Ovary (tissue), 9 donors: ENCODE results near the gene ATRN. TPM values are rescaled to one million over a fixed set of nuclear protein-coding genes. Genes with fewer than 3 reads are reported as not detected.

Experiments
- DNase-seq, 5 donors: peaks; one replicate each; pipeline ENCODE4 v3.0.0-alpha.2; 2019 to 2020
- H3K27ac ChIP-seq, 2 donors: fragments of 200-600 bp; one replicate each; pipeline versions ENCODE4 v1.5.1 to v1.8.0; 2019 to 2022
- H3K27me3 ChIP-seq: fragments of 200-600 bp; one replicate; pipeline ENCODE4 v1.8.0; 2022
- H3K36me3 ChIP-seq: fragments of 200-600 bp; sonication (generic); one replicate; pipeline ENCODE4 v1.5.1; 2019
- H3K4me1 ChIP-seq: one replicate; pipeline ENCODE4 v1.8.1; 2013; ENCODE audit warnings: mild to moderate bottlenecking, moderate library complexity; ENCODE audit not compliant: insufficient read depth
- H3K4me3 ChIP-seq: fragments of 200-600 bp; sonication (generic); one replicate; pipeline ENCODE4 v1.5.1; 2017
- H3K9me3 ChIP-seq, 2 donors: fragments of 200-600 bp in 1 of 2; sonication (generic) in 1 of 2; one replicate each; pipeline versions ENCODE4 v1.5.1 to v1.8.1; 2013 to 2019; ENCODE audit warnings: mild to moderate bottlenecking in 1 of 2, moderate library complexity in 1 of 2
- EP300 ChIP-seq: sonication (generic); formaldehyde crosslinking; IDR thresholded peaks from one replicate; pipeline ENCODE4 v1.6.1; 2017; ENCODE audit warnings: antibody characterized with exemption
- POLR2A ChIP-seq: fragments of 450-650 bp; IDR thresholded peaks from one replicate; pipeline ENCODE4 v1.6.1; 2017; ENCODE audit warnings: antibody characterized with exemption, mild to moderate bottlenecking, moderate library complexity
- WGBS, 3 donors: extraction: QIAGEN DNeasy Blood & Tissue Kit in 1 of 3; methylation state at CpG; one replicate each; pipeline versions ENCODE4 v1.1.5 to v1.1.7; 2013 to 2017; 5-methylcytosine and 5-hydroxymethylcytosine counted together
- intact Hi-C, 4 donors: fragments of 100-400 bp; cut with DNase I; formaldehyde crosslinking; loops; one replicate each; pipeline versions ENCODE4 v1.11.0 to v1.15.1; 2022 to 2023
- polyA plus RNA-seq, 2 donors: library from polyadenylated mRNA; stranded (reverse); fragments of 200-250 nt in 1 of 2; fragments of 350-450 nt in 1 of 2; fragmentation: Illumina TruSeq in 1 of 2; extraction: RNeasy Lipid Tissue Mini Kit (QIAGEN cat#74804) in 1 of 2; gene quantifications; one replicate each; pipeline ENCODE4 v1.2.3, GENCODE V29; 2013 to 2014
- total RNA-seq, 7 donors: library from RNA; depleted of rRNA in 2 of 7; stranded (reverse); fragments of >200 nt in 2 of 7; fragmentation: NEBNext Ultra II Directional in 3 of 7; extraction: Animal tissue kit (Norgen Biotek cat#: 25700) in 3 of 7; gene quantifications; one replicate each; pipeline versions ENCODE4 v1.1.0 to v1.2.4, GENCODE V29; 2016 to 2023
- TF ChIP-seq, protein P1 (sequence below), 3 donors: fragments of 450-650 bp in 2 of 3; fragments of 200-600 bp in 1 of 3; IDR thresholded peaks; one replicate each; pipeline versions ENCODE4 v1.5.1 to v1.8.0; 2016 to 2022; ENCODE audit warnings: antibody characterized with exemption in 3 of 3, mild to moderate bottlenecking in 1 of 3
- donor health status: DM: no; HTN: no; CAD: no; lungs with moderate emphysema.
- donor health status: DM: no; HTN: no; CAD: no.
- donor health status: Bipolar disorder and iron deficiency.
- donor health status: DM: yes; HTN: yes; CAD: no.
- donor health status: DM: no; HTN: no; CAD: no.
- donor health status: DM: yes; HTN: yes; CAD: no.

ATRN gene
- total and polyA plus RNA-seq, 9 donors = 10.3 to 46.2 (median 23.6) TPM

DNA sequence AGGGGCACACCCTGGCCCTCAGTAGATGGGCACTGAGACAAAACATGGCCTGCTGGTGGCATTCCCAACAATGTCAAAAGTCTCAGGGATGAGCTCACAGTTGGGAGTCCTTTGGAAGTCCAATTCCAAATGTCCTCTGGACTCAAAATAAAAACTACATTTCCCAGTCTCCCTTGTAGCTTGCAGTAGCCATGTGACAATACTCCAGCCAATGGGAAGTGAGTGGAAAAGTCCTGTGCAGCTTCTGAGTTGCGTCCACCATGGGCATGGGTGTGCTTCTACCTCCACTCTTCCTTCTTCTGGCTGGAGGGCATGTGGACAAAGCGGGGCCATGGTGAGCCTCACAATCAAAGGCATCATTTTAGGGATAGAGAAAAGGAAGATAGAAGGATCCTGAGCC is 216.8 kb downstream of the ATRN start:
- Histone ChIP-seq H3K9me3 (no peaks in the 10 kb centered on the region), H3K27me3 (no peaks in the 10 kb centered on the region), H3K27ac (peak overlapping the region in 1 of 2 donors; percentile 1), H3K4me3 (no peak overlapping the region), H3K4me1 (peaks cover 6% of the 10 kb centered on the region), H3K36me3 (no peaks in the 10 kb centered on the region)
- no peak for DNase-seq
- WGBS, 3 donors = 56 to 67% (median 63%) methylated on average over 2 of the region's 2 CpGs
- intact Hi-C loops = loop anchor here in 1 of 4 donors (10.0 kb wide), 1 partner anchor 77 kb away; the partner anchor contains the start of gene ADISSP
- TF ChIP-seq EP300 (no peak), POLR2A (no peak)
- TF ChIP-seq, protein P1, sequence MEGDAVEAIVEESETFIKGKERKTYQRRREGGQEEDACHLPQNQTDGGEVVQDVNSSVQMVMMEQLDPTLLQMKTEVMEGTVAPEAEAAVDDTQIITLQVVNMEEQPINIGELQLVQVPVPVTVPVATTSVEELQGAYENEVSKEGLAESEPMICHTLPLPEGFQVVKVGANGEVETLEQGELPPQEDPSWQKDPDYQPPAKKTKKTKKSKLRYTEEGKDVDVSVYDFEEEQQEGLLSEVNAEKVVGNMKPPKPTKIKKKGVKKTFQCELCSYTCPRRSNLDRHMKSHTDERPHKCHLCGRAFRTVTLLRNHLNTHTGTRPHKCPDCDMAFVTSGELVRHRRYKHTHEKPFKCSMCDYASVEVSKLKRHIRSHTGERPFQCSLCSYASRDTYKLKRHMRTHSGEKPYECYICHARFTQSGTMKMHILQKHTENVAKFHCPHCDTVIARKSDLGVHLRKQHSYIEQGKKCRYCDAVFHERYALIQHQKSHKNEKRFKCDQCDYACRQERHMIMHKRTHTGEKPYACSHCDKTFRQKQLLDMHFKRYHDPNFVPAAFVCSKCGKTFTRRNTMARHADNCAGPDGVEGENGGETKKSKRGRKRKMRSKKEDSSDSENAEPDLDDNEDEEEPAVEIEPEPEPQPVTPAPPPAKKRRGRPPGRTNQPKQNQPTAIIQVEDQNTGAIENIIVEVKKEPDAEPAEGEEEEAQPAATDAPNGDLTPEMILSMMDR (IDR thresholded peaks at IDR 0.05) = no peak

DNA sequence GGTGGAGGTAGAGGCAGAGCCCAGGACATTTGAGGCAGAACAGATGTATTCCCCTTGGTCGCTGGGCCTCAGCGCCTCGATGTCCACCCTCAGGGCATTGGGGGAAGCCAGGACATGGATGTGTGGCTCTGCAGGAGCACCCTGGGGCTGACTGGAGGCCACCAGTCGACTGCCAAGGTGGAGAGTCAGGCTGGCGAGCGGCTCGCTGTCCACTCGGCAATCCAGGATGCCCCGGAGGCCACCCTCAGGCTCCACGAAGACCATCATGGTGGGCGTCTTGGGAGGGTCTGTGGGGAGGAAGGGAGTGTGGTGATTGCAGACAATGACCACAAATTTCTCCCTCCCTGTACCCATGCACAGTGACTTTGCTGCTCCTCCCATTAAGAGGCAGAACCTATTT is 219.2 kb downstream of the ATRN start:
- Histone ChIP-seq H3K27ac (no peak overlapping the region), H3K36me3 (no peaks in the 10 kb centered on the region), H3K27me3 (no peaks in the 10 kb centered on the region), H3K9me3 (no peaks in the 10 kb centered on the region), H3K4me3 (no peak overlapping the region), H3K4me1 (peaks cover 6% of the 10 kb centered on the region)
- intact Hi-C loops = loop anchor here in 1 of 4 donors (10.0 kb wide), 1 partner anchor 75 kb away; the partner anchor contains the start of gene ADISSP
- no peak for TF ChIP-seq EP300
- TF ChIP-seq, protein P1 (IDR thresholded peaks at IDR 0.05) = no peak
- TF ChIP-seq POLR2A = no peak
- whole genome bisulfite sequencing, 3 donors = 93 to 94% (median 94%) methylated on average over 11 of the region's 11 CpGs
- no peak for DNase-seq

DNA sequence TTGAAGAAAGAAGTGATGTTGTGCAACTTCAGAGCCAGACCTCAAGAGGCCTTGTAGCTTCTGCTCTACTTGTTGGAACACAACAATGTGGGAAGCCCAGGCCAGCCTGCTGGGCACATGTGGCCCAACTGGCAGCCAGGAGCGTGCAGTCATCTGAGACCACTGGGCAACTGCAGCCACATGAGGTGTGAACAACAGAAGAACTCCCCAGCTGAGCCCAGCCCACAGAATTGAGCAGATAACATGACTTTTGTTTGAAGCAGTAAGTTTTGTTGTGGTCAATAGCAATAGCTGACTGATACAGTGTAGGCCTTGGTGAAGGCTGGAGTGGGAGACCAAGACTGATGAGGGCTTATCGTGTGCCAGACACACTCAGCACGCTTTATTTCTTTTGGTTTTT is 219.6 kb downstream of the ATRN start:
- no peak for DNase-seq
- TF ChIP-seq POLR2A (no peak), EP300 (no peak)
- TF ChIP-seq, protein P1 (IDR thresholded peaks at IDR 0.05) = no peak
- WGBS, 3 donors = 97% methylated on average over 3 of the region's 3 CpGs
- peaks cover 6% of the 10 kb centered on the region for H3K4me1 ChIP-seq
- intact Hi-C loops = no loop called here
- no peaks in the 10 kb centered on the region for H3K36me3 ChIP-seq
- H3K4me3 ChIP-seq = no peak overlapping the region
- no peaks in the 10 kb centered on the region for H3K9me3 ChIP-seq
- H3K27ac ChIP-seq = no peak overlapping the region
- no peaks in the 10 kb centered on the region for H3K27me3 ChIP-seq

DNA sequence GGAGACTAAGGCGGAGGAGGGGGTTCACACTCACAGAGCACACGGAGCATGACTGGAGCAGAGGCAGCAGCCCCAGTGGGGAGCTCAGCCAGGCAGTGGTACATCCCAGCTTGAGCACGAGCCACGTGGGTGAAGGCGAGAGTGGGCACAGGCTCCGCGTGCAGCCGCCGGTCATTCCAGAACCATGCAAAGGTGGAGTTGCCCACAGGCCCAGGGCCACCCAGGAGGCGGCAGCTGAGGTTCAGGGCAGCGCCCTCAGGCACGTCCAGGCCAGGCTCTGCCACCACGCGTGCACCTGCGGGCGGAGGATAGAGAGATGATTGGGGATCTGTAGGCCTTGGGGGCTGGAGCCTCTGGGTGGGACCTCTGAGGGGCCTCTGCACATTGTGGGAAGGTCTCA is 220.5 kb downstream of the ATRN start:
- TF ChIP-seq EP300 (no peak), POLR2A (no peak)
- TF ChIP-seq, protein P1 (IDR thresholded peaks at IDR 0.05) = no peak
- Histone ChIP-seq H3K4me1 (peaks cover 5% of the 10 kb centered on the region), H3K4me3 (no peak overlapping the region), H3K27ac (no peak overlapping the region), H3K27me3 (no peaks in the 10 kb centered on the region), H3K9me3 (no peaks in the 10 kb centered on the region), H3K36me3 (no peaks in the 10 kb centered on the region)
- WGBS, 3 donors = 86 to 92% (median 92%) methylated on average over 12 to 16 of the region's 16 CpGs
- DNase-seq = no peak
- intact Hi-C loops = no loop called here
